GM21367 (cell line): ENCODE results near the gene DPH7.
"Not testable (repeated sequence)": the region's sequence is repeated elsewhere in the genome, so short reads cannot be mapped to it uniquely, and the experiment has no call there.

ENCODE experiments used
- ATAC-seq: cut with Tn5 transposase; IDR thresholded peaks from one replicate; pipeline ENCODE4 v1.9.1; 2021; ENCODE audit not compliant: unreplicated experiment

DPH7 gene

DNA sequence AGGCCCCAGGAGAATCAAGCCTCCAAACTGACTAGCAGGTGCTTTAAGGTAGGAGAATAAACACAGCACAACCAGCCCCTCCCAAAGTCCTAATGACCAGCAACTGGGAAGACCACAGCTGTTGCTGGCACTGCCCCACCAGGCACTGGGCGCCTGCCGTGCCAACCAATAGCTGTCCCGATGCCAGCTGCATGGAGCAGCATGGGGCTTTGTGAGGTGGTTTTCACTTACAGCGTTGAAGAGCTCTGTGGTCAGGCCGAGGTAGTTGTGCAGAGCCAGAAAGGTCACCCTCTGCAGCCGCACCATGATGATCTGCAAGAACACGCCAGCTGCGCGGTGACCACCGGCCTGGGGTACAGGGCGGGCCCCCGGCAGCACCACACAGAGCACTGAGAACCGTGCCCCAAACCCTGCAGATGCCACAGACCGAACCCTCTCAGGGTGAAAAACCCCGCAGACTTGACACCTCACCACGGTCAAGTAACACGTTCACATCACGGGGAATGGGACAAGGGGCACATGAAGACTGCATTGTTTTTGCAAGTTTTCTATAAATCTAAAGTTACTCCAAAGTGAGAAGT lies 57.2 kb downstream of the DPH7 start:
- no peak for ATAC-seq

DNA sequence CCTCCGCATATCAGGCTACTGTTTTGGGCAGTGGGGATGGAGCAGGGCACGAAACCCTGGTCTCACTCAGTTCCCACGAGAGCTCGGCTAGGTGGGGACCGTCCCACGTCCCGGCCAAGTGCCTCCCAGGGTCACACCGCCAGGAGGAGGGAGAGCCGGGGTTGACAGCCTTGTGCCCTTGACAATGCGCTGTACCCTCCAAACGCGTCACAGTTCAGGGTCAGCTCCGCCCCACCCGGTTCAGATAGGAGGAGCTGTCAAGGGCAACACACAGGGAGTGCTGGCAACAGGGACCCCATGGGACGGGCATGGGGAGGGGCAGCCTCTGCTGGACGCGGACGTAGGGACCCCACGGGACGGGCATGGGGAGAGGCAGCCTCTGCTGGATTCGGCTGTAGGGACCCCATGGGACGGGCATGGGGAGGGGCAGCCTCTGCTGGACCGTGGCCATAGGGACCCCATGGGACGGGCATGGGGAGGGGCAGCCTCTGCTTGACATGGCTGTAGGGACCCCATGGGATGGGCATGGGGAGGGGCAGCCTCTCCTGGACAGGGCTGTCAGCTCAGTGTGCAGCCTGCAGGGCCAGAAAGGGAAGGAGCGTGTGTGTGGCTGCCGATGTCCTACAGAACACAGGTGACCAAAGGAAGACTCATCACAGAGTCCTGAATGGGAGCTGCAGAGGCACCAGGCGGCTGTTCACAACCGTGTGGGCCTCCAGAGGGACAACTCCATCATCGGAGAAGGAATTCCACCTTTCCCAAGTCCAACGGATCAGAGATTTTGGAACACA lies 57.9 kb downstream of the DPH7 start:
- no peak for ATAC-seq

DNA sequence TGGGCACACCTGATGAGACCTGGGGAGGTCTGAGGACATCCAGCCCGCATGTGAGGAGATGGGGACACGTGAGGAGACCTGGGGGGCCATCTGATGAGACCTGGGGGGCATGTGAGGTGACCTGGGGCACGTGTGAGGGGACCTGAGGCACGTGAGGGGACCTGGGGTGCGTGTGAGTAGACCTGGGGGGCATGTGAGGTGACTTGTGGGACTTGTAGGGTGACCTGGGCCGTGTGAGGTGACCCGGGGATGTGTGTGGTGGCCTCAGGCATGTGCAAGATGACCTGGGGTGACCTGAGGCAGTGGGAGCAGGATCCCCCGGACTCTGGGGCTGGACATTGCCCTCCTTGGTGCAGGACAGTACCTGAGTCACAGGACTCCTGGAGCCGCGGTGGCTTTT lies 59.2 kb downstream of the DPH7 start:
- ATAC-seq, result no peak

DNA sequence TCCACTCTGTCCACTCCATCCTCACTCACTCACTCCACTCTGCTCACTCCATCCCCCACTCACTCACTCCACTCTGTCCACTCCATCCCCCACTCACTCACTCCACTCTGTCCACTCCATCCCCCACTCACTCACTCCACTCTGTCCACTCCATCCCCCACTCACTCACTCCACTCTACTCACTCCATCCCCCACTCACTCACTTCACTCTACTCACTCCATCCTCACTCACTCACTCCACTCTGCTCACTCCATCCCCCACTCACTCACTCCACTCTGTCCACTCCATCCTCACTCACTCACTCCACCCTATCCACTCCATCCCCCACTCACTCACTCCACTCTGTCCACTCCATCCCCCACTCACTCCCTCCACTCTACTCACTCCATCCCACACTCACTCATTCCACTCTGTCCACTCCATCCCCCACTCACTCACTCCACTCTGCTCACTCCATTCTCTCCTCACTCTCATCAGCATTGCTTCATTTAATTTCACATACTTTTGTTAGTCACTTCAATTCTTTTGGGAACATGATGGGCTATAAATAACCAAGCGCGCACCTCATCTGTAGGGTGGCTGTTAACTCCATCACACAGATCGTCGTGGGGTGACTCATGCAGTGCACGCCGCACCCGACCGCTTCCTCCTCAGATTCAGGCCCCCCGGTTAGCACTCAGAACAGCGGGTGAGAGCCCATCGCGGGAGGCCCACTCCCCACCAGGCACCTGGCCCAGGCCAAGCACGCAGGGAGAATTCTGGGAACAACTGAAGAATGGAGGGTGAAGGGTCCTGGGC lies 59.9 kb downstream of the DPH7 start:
- ATAC-seq, result not testable (repeated sequence)

DNA sequence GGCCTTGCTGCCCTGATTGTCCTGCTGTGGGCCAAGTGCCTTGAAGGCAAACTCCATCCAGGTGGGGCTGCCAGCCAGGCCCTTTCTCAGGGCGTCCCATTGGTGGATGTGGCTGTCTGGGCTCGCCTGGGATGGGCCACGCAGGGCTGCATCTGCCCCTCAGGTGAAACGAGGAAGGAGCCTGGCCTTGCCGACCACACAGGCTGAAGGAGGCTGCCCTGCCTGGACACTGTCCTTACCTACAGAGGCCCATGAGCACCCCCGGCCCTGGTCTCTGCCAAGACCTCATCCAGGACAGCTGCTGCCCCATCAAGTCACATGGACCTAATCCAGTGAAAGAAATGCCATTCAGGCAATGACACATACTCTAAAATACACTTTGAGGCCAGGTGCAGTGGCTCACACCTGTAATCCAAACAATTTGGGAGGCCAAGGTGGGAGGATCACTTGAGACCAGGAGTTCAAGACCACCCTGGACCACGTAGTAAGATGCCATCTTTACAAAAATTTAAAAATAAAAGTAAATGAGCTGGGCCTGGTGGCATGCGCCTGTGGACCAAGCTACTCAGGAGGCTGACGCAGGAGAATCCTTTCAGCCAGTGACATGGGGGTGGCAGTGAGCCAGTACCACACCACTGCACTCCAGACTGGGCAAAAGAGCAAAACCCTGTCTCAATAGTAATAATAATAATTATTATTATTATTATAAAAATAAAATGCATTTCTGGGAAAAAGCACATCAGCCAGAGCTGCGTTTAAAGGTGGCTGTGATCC lies 62.4 kb downstream of the DPH7 start:
- no peak for ATAC-seq

DNA sequence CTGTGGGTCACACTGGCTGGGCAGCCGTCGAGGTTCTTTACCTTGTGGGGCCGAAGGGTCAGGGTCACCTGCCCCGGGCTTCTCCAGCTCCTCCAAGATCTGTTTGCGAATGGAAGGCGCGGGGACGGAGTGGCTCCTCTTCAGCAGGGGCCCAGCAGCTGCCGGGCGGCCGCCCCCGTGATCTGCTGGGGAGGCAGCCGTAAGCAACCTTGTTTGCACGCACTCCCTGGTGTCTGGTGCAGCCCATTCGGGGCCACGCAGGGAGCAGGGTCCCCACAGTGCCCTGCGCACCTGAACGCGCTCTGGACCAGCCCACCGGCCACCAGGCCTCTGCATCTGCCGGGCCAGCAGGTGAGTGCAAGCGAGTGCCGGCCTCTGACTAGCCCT lies 63.4 kb downstream of the DPH7 start:
- ATAC-seq, result no peak

DNA sequence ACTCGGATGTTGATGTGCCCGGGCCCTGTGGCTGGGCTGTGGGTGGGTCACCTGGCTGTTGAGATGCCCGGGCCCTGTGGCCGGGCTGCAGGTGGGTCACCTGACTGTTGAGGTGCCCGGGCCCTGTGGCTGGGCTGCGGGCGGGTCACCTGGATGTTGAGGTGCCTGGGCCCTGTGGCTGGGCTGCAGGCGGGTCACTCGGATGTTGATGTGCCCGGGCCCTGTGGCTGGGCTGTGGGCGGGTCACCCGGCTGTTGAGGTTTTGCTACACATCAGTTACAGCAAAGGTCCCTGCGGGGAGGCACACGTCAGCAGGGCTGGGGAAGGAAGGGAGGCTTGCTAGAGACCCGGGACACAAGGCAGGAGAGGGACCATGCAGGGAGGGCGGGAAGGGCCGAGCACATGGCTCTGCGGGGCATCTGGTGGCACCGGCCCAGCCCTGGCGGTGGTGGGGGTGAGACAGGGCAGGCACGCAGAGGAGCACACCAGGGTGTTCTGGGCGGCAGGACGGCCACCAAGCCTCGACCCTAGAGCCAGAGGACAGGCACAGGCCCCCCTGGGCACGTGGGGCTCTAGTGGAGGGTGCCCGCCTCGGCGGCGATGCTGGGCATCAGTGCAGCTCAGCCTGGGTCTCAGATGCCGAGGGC lies 63.9 kb downstream of the DPH7 start:
- ATAC-seq, result no peak

DNA sequence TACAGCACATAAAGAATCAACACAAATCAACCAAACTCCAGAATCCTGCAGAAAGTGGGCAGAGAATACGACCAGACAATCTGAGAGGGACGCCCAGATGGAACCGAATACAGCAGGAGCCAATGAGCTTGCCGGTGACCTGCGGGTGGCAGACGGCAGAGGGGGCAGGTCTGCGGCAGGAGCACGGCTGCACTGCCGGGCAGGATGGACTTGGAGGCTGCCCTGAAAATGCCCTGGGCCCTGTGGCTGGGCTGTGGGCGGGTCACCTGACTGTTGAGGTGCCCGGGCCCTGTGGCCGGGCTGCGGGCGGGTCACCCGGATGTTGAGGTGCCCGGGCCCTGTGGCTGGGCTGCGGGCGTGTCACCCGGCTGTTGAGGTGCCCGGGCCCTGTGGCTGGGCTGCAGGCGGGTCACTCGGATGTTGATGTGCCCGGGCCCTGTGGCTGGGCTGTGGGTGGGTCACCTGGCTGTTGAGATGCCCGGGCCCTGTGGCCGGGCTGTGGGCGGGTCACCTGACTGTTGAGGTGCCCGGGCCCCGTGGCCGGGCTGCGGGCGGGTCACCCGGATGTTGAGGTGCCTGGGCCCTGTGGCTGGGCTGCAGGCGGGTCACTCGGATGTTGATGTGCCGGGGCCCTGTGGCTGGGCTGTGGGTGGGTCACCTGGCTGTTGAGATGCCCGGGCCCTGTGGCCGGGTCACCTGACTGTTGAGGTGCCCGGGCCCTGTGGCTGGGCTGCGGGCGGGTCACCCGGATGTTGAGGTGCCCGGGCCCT lies 64.7 kb downstream of the DPH7 start:
- not testable (repeated sequence) for ATAC-seq

DNA sequence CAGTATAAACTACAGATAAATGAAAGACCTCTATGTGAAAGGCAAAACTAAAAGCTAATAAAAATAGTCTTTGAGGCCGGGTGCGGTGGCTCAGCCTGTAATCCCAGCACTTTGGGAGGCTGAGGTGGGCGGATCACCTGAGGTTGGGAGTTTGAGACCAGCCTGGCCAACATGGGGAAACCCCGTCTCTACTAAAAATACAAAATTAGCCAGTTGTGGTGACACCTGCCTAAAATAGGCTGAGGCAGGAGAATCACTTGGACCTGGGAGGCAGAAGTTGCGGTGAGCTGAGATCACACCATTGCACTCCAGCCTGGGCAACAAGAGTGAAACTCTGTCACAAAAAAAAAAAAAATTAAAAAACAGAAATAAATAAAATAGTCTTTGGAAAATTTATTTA lies 65.6 kb downstream of the DPH7 start:
- ATAC-seq, result not testable (repeated sequence)

DNA sequence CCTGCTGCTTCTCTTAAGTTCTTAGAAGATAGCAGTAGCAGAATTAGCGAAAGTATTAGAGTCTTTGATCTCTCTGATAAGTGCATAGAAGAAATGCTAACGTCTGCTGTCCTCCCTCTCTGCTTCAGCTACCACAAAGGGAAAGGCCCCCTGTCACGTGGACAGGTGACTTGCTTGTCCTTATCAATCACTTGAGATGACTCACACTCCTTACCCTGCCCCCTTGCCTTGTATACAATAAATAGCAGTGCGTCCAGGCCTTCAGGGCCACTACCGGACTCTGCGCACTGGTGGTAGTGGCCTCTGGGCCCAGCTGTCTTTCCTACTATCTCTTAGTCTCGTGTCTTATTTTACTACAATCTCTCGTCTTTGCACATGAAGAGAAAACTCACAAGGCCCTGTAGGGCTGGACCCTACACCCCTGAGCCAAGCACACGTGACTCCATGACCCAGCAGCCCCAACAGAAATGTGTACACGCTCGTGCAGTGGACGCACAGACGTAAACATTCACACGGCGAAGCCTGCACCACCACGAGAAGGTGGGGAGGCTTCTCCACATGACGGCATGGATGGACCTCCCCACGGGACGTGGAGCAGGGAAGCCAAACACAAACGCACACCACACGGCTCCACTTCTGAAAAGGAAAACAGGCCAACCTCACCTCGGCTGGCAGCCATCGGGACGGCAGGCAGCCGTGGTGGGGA lies 66.8 kb downstream of the DPH7 start:
- no peak for ATAC-seq

DNA sequence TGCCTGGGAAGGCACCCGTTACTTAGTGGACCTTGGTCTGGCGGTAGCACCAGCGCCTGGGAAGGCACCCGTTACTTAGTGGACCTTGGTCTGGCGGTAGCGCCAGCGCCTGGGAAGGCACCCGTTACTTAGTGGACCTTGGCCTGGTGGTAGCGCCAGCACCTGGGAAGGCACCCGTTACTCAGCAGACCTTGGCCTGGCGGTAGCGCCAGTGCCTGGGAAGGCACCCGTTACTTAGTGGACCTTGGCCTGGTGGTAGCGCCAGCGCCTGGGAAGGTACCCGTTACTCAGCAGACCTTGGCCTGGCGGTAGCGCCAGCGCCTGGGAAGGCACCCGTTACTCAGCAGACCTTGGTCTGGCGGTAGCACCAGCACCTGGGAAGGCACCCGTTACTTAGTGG lies 67.6 kb downstream of the DPH7 start:
- ATAC-seq, result not testable (repeated sequence)

DNA sequence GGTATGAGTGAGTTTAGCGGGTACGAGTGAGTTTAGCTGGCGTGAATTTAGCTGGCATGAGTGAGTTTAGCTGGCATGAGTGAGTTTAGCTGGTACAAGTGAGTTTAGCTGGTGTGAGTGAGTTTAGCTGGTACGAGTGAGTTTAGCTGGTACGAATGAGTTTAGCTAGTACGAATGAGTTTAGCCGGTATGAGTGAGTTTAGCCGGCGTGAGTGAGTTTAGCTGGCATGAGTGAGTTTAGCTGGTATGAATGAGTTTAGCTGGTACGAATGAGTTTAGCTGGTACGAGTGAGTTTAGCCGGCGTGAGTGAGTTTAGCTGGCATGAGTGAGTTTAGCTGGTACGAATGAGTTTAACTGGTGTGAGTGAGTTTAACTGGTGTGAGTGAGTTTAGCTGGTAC lies 69.5 kb downstream of the DPH7 start:
- no peak for ATAC-seq

DNA sequence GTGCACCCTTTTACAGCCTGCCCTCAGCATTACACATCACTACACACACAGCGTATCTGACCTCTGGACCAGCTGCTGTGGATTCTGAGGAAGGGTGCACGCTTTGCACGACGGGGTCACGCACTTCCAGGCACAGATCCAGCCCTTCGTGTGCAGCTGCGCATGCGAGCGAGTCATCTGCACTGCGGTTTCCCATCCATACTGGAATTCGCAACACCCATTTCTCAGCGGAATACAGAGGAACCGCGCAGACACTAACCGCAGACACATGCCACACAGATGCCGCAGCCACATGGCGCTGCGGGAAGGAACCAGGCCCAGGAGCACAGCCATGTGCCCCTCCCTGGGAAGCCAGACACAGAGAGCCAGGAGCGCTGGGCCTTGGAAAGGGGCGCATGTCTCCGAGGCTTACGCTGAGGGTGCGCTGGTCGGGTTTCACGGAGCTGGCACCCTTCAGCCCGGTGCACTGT lies 72.0 kb downstream of the DPH7 start:
- ATAC-seq, result no peak

DNA sequence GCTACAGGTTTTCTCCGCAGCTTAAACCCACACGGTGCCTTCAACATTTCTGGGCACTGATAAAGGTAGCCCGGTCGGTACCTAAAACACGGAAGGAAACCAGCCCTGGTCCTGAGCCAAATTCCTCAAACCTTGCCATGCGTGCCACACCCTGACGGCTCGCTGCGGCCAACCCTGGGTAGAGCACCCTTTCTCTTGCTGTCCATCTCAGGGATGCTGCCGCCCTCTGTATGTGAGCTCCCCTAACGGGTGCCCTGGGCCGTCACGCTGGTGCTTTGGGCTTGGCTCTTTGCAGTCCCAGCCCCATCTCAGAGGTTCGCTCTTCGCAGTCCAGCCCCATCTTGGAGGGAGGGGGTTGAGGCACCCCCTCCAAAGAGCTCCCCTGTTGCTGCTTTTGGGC lies 72.5 kb downstream of the DPH7 start:
- no peak for ATAC-seq

DNA sequence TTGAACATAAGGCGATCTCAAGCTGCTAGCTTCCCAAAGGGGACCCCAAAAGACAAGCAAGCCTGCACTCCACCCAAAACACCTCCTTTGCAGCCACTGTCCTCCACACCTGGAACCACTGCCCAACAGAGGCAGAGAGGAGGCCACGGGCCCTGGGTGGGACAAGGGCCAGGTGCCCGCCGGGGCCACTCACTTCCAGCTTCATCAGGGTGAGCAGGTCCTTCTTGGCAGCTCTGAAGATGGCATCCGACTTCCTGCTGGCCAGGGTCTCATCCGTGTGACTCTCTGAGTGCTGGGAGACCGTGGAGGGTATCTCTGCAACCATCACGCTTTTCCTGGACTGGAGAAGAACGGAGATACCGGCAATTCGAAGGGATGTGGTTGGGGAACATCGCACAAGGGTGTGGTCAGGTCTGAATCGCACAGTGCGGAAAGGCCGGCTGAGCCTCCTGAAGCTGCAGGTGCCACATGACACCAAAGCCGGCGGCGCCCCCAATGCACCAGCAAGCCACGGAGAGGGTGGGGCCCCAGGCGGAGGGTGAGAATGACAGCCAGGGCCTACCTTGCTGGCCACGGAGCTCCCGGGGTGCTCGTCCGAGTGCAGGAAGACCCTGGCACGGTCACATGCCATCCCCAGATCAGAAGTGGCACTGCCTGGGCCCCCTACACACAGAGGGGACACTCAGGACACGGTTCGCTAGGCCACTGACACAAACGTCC lies 73.1 kb downstream of the DPH7 start:
- no peak for ATAC-seq
